OCI-LY1 (cell line): ENCODE measurements around the gene FLACC1.

Experiments used
- H2AFZ ChIP-seq: fragments of 200-600 bp; sonication (generic), shearing (Covaris generic); 2 replicates; pipeline ENCODE4 v1.6.0; 2014; ENCODE audit warnings: antibody characterized with exemption, mild to moderate bottlenecking, low read length
- H3F3A ChIP-seq: fragments of 200-600 bp; sonication (generic), shearing (Covaris generic); 2 replicates; pipeline ENCODE4 v1.6.0; 2014; ENCODE audit warnings: mild to moderate bottlenecking, antibody characterized with exemption, low read length, moderate library complexity; ENCODE audit not compliant: insufficient read depth
- H3K27ac ChIP-seq: fragments of 200-600 bp; sonication (generic); 2 replicates; pipeline ENCODE4 v1.5.1; 2014; ENCODE audit warnings: low read length, mixed run types, mild to moderate bottlenecking, low read depth; ENCODE audit not compliant: poor library complexity, severe bottlenecking
- H3K27me3 ChIP-seq: fragments of 200-600 bp; sonication (generic); 2 replicates; pipeline ENCODE4 v1.6.0; 2014; ENCODE audit warnings: antibody characterized with exemption, mild to moderate bottlenecking, low read length, moderate library complexity; ENCODE audit not compliant: insufficient read depth
- H3K36me3 ChIP-seq: fragments of 200-600 bp; sonication (generic); 2 replicates; pipeline ENCODE4 v1.6.1; 2014; ENCODE audit warnings: mild to moderate bottlenecking, antibody characterized with exemption, low read length, moderate library complexity, mixed read lengths; ENCODE audit not compliant: insufficient read depth
- H3K4me1 ChIP-seq: fragments of 200-600 bp; sonication (generic); 2 replicates; pipeline ENCODE4 v1.5.1; 2014; ENCODE audit warnings: mild to moderate bottlenecking, low read length, moderate library complexity; ENCODE audit not compliant: insufficient read depth, severe bottlenecking
- H3K4me2 ChIP-seq: fragments of 200-600 bp; sonication (generic), shearing (Covaris generic); 2 replicates; pipeline ENCODE4 v1.6.1; 2014; ENCODE audit warnings: low read length
- H3K4me3 ChIP-seq: fragments of 200-600 bp; sonication (generic); 2 replicates; pipeline ENCODE4 v1.5.1; 2014; ENCODE audit warnings: low read length, low read depth, mild to moderate bottlenecking, mixed read lengths; ENCODE audit not compliant: poor library complexity, severe bottlenecking
- H3K79me2 ChIP-seq: fragments of 200-600 bp; shearing (Covaris generic); 2 replicates; pipeline ENCODE4 v1.6.1; 2016; ENCODE audit warnings: mixed run types, low read length, mixed read lengths; ENCODE audit not compliant: insufficient read depth
- H3K9ac ChIP-seq: fragments of 200-600 bp; sonication (generic), shearing (Covaris generic); 2 replicates; pipeline ENCODE4 v1.6.1; 2014; ENCODE audit warnings: mild to moderate bottlenecking, low read length, mixed read lengths
- H3K9me2 ChIP-seq: fragments of 200-600 bp; sonication (generic), shearing (Covaris generic); 2 replicates; pipeline ENCODE4 v1.6.1; 2014; ENCODE audit warnings: low read depth, mild to moderate bottlenecking, low read length, mixed read lengths
- H3K9me3 ChIP-seq: fragments of 200-600 bp; shearing (Covaris generic); 2 replicates; pipeline ENCODE4 v1.6.1; 2014; ENCODE audit warnings: low read length, mixed read lengths
- H4K20me1 ChIP-seq: fragments of 200-600 bp; sonication (generic), shearing (Covaris generic); 2 replicates; pipeline ENCODE4 v1.6.0; 2016; ENCODE audit warnings: mild to moderate bottlenecking, low read length; ENCODE audit not compliant: insufficient read depth
- EZH2 ChIP-seq: fragments of 200-600 bp; sonication (generic), shearing (Covaris generic); IDR thresholded peaks from 2 replicates; pipeline ENCODE4 v1.8.0; 2017; ENCODE audit warnings: borderline replicate concordance, mixed run types, mild to moderate bottlenecking, antibody characterized with exemption, low read length, moderate library complexity, mixed read lengths
- TF ChIP-seq, protein P1 (sequence below): fragments of 200-600 bp; sonication (generic), shearing (Covaris generic); IDR thresholded peaks from 2 replicates; pipeline ENCODE4 v1.5.1; 2017; ENCODE audit warnings: mild to moderate bottlenecking, antibody characterized with exemption, low read length, moderate library complexity, mixed read lengths

FLACC1 gene

DNA sequence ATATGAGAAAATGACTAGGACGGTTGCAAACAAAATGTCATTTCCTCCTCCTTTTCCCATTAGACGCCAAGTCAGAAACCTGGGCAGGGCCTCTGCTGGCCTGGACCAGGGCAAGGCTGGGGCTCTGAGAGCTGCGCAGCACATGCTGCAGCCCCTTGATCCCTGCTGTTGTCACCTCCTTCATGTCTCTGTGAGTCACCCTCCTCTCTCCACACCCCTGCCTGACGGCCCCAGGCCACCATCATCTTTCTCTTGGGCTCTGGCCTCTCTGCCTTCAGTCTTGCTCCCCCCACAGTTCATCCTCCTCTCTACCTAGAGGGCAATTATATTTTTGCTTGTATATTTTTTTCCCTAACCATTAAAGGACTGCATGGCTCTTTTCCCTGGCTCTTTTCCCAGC is 10.0 kb downstream of the FLACC1 start:
- Histone ChIP-seq H3K79me2 (no peaks in the 10 kb centered on the region), H3K27ac (no peak overlapping the region), H3K4me2 (no peak overlapping the region), H3K9me3 (no peaks in the 10 kb centered on the region), H3K36me3 (no peaks in the 10 kb centered on the region), H3K9me2 (no peaks in the 10 kb centered on the region), H2AFZ (no peak overlapping the region), H3K9ac (no peak overlapping the region), H3K4me3 (no peak overlapping the region), H4K20me1 (no peaks in the 10 kb centered on the region), H3F3A (no peaks in the 10 kb centered on the region), H3K27me3 (no peaks in the 10 kb centered on the region), H3K4me1 (peaks cover 36% of the 10 kb centered on the region)
- TF ChIP-seq, protein P1, sequence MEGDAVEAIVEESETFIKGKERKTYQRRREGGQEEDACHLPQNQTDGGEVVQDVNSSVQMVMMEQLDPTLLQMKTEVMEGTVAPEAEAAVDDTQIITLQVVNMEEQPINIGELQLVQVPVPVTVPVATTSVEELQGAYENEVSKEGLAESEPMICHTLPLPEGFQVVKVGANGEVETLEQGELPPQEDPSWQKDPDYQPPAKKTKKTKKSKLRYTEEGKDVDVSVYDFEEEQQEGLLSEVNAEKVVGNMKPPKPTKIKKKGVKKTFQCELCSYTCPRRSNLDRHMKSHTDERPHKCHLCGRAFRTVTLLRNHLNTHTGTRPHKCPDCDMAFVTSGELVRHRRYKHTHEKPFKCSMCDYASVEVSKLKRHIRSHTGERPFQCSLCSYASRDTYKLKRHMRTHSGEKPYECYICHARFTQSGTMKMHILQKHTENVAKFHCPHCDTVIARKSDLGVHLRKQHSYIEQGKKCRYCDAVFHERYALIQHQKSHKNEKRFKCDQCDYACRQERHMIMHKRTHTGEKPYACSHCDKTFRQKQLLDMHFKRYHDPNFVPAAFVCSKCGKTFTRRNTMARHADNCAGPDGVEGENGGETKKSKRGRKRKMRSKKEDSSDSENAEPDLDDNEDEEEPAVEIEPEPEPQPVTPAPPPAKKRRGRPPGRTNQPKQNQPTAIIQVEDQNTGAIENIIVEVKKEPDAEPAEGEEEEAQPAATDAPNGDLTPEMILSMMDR = no peak
- no peak for TF ChIP-seq EZH2

DNA sequence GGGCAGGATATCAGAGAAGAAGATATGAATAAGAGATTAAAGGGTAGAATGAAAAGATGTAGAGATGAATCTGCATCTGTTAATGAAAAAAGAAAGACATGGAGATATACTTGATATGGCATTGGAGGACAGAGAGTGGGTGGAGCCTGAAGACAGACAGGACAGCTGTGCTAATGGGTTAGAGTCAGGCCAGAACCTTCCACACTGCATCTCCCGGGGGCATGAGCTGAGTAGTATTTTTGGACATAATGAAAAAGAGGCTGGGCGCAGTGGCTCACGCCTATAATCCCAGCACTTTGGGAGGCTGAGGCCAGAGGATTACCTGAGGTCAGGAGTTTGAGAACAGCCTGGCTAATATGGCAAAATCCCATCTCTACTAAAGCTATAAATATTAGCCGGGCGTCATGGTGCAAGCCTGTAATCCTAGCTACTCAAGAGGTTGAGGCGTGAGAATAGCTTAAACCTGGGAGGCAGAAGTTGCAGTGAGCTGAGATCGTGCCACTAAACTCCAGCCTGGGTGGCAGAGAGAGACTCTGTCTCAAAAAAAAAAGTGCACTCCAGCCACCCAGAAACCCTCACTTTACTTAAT is 11.4 kb downstream of the FLACC1 start:
- H3F3A ChIP-seq = no peaks in the 10 kb centered on the region
- no peaks in the 10 kb centered on the region for H3K9me3 ChIP-seq
- peak overlapping the region; percentile 76 for H3K27ac ChIP-seq
- no peaks in the 10 kb centered on the region for H4K20me1 ChIP-seq
- no peaks in the 10 kb centered on the region for H3K79me2 ChIP-seq
- H2AFZ ChIP-seq = no peak overlapping the region
- H3K9me2 ChIP-seq = no peaks in the 10 kb centered on the region
- no peaks in the 10 kb centered on the region for H3K36me3 ChIP-seq
- H3K27me3 ChIP-seq = no peaks in the 10 kb centered on the region
- no peak overlapping the region for H3K4me2 ChIP-seq
- TF ChIP-seq, protein P1 = no peak
- no peak for TF ChIP-seq EZH2
- no peak overlapping the region for H3K4me3 ChIP-seq
- H3K9ac ChIP-seq = no peak overlapping the region
- H3K4me1 ChIP-seq = peaks cover 36% of the 10 kb centered on the region

DNA sequence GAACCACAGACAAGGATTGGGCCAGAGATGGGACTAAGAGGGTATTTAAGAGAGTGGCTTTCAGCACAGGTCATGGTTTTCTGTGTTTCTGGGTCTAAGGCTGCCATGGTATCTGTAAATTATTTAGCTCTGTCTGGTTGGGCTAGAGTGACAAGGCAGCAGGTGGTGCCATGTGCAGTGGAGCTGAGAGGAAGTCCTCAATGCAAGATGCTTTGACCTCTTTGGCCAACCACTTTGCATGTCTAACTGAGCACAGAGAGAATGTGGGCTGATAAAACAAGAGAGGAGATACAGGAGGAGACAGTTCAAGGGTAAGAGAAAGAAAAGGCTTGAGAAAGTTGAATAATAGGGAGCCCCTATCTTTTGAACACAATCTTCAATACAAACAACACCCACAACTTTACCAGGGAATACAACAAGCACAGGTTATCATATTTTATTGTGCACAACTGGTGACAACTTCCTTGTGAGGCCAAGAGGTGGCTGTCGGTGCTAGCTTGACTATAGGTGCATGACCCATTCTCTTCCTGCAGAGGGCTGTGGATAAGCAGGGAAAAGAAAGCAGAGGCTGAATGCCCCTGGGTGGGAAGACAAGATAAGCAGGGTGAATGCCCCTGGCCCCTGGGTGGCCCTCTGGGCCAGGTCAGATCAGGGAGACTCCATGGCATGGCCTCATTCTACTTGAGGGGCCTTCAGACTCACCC is 12.3 kb downstream of the FLACC1 start:
- Histone ChIP-seq H3K79me2 (no peaks in the 10 kb centered on the region), H3K36me3 (no peaks in the 10 kb centered on the region), H2AFZ (no peak overlapping the region), H3F3A (no peaks in the 10 kb centered on the region), H3K27ac (peak overlapping the region; percentile 76), H3K4me3 (no peak overlapping the region), H4K20me1 (no peaks in the 10 kb centered on the region), H3K9me2 (no peaks in the 10 kb centered on the region), H3K4me1 (peaks cover 36% of the 10 kb centered on the region), H3K9me3 (no peaks in the 10 kb centered on the region), H3K27me3 (no peaks in the 10 kb centered on the region), H3K9ac (no peak overlapping the region), H3K4me2 (peak overlapping the region; percentile 24; the same call in 1 of the 2 replicates)
- TF ChIP-seq EZH2 = no peak
- TF ChIP-seq, protein P1 = peak; percentile 45
